Hair follicle dermal papilla cell (primary cell): Measurements from ENCODE around the gene MFSD6. TPM values are rescaled to one million over a fixed set of nuclear protein-coding genes. Genes with fewer than 3 reads are reported as not detected.

ENCODE experiments used
- total RNA-seq: library from RNA; depleted of rRNA; stranded (reverse); fragments of >200 nt; gene quantifications from 2 replicates; pipeline ENCODE4 v1.2.3, GENCODE V29; 2012

The MFSD6 gene
- total RNA-seq = 20.8 and 22.2 TPM in 2 replicates

GRCh38 chr2:190407662-190408537 is at the start of gene MFSD6:
Gene MFSD6 (plus strand): TSS chr2:190408355. CDS start chr2:190436030, 27,675 bp downstream.

GRCh38 chr2:190534310-190535120 is 126.4 kb downstream of the MFSD6 start, which contains the start of gene NEMP2:
Gene NEMP2 (minus strand): TSS chr2:190534722. CDS start chr2:190534655, 67 bp downstream.

Other genes with a start within 250 kb of the MFSD6 start
- 10.6 and 11.8 TPM in 2 replicates for gene HIBCH, start 88.5 kb upstream of the MFSD6 start, total RNA-seq
- gene INPP1, start 64.8 kb upstream of the MFSD6 start, total RNA-seq = 7.1 and 9.6 TPM in 2 replicates
- 5.1 and 7.3 TPM in 2 replicates for gene NEMP2, start 126.4 kb downstream of the MFSD6 start, total RNA-seq
- 40.1 and 51.8 TPM in 2 replicates for gene NAB1, start 240.7 kb downstream of the MFSD6 start, total RNA-seq